K562 (cell line): ENCODE data around the gene GALNS. TPM values are rescaled to one million over a fixed set of nuclear protein-coding genes. Genes with fewer than 3 reads are reported as not detected.

Experiments used
- ATF7 ChIP-seq: fragments of 450-650 bp; IDR thresholded peaks from 2 replicates; pipeline ENCODE4 v1.7.1; 2014; ENCODE audit warnings: mild to moderate bottlenecking, moderate library complexity
- BRD9 ChIP-seq: fragments of 450-650 bp; IDR thresholded peaks from 2 replicates; pipeline ENCODE4 v1.6.1; 2018; ENCODE audit warnings: low read depth; ENCODE audit not compliant: partially characterized antibody
- KDM5B ChIP-seq: fragments of 200-600 bp; sonication (generic); IDR thresholded peaks from 2 replicates; pipeline ENCODE4 v1.6.1; 2012; ENCODE audit warnings: low read depth, mild to moderate bottlenecking, moderate library complexity, low read length, control low read depth, inconsistent platforms; ENCODE audit not compliant: insufficient replicate concordance
- NFIX ChIP-seq: fragments of 250-450 bp; sonication (Bioruptor Pico); IDR thresholded peaks from 2 replicates; pipeline ENCODE4 v1.4.0; 2020; ENCODE audit warnings: low read depth, mild to moderate bottlenecking, moderate library complexity
- RAD21 ChIP-seq, 2 experiments: fragments of 250-450 bp in 1 of 2; fragments of 450-650 bp in 1 of 2; sonication (Bioruptor Pico) in 1 of 2; formaldehyde crosslinking in 1 of 2; IDR thresholded peaks in 1 of 2; conservative IDR thresholded peaks in 1 of 2; 2 replicates each; pipeline versions ENCODE4 v1.4.0 to v1.8.0; 2020 to 2022; ENCODE audit warnings: mild to moderate bottlenecking in 2 of 2, moderate library complexity in 1 of 2
- SAFB2 ChIP-seq: fragments of 200-400 bp; formaldehyde crosslinking; IDR thresholded peaks from 2 replicates; pipeline ENCODE4 v1.6.1; 2018; ENCODE audit warnings: borderline replicate concordance, low read length, low read depth, moderate library complexity; ENCODE audit not compliant: severe bottlenecking
- ZNF24 ChIP-seq: fragments of 450-650 bp; IDR thresholded peaks from 2 replicates; pipeline ENCODE4 v1.6.1; 2016
- ZNF347 ChIP-seq: fragments of 450-650 bp; formaldehyde crosslinking; IDR thresholded peaks from 2 replicates; pipeline ENCODE4 v1.4.0; 2020; ENCODE audit warnings: low read depth, mild to moderate bottlenecking, moderate library complexity
- ZNF384 ChIP-seq: IDR thresholded peaks from 2 replicates; pipeline ENCODE4 v1.6.1; 2012; ENCODE audit warnings: low read depth, low read length, improper control_type of control experiment
- polyA plus RNA-seq, 8 experiments: library from polyadenylated mRNA; depleted of rRNA in 4 of 8; stranded (reverse) in 5 of 8; unstranded in 3 of 8; fragments of >200 nt; fragmentation: Nextera tagmentation in 2 of 8; fragmentation: Illumina TruSeq in 1 of 8; extraction: Ambion mirVana in 2 of 8; extraction: Trizol in 1 of 8; gene quantifications; 2 replicates each; pipeline versions ENCODE4 v1.2.1 to v1.2.3, GENCODE V29; 2011 to 2014; ENCODE audit warnings: inconsistent platforms in 1 of 8, missing spikeins in 1 of 8
- total RNA-seq, 7 experiments: library from RNA; depleted of rRNA in 6 of 7; stranded (reverse); fragments of >200 nt in 6 of 7; fragmentation: Illumina TruSeq in 2 of 7; extraction: Trizol in 2 of 7; gene quantifications; 2 replicates each; pipeline versions ENCODE4 v1.2.1 to v1.2.3, GENCODE V29; 2011 to 2021; ENCODE audit warnings: low replicate concordance in 1 of 7
- TF ChIP-seq, protein P1 (sequence below): sonication (generic); formaldehyde crosslinking; IDR thresholded peaks from 2 replicates; pipeline ENCODE4 v1.8.0; 2022; ENCODE audit warnings: mild to moderate bottlenecking, low read depth, missing genetic modification reagents
- TF ChIP-seq, protein P2 (sequence below): fragments of 450-650 bp; formaldehyde crosslinking; IDR thresholded peaks from 2 replicates; pipeline ENCODE4 v1.4.0; 2020; ENCODE audit warnings: mild to moderate bottlenecking, moderate library complexity
- TF ChIP-seq, protein P3 (sequence below), 2 experiments: IDR thresholded peaks in 1 of 2; conservative IDR thresholded peaks in 1 of 2; 2 replicates each; pipeline ENCODE4 v1.6.1; 2016; ENCODE audit warnings: low read depth in 2 of 2, mild to moderate bottlenecking in 1 of 2, missing compliant biosample characterization in 1 of 2, missing genetic modification characterization in 1 of 2, moderate library complexity in 1 of 2
- TF ChIP-seq, protein P4 (sequence below): sonication (generic); formaldehyde crosslinking; IDR thresholded peaks from 2 replicates; pipeline ENCODE4 v1.8.1; 2023; ENCODE audit warnings: mild to moderate bottlenecking, missing genetic modification reagents
- TF ChIP-seq, protein P5 (sequence below): fragments of 450-650 bp; formaldehyde crosslinking; IDR thresholded peaks from 2 replicates; pipeline ENCODE4 v1.4.0; 2020; ENCODE audit warnings: mild to moderate bottlenecking, moderate library complexity

Gene GALNS
- total and polyA plus RNA-seq, 9 of the 15 experiments (the other 6 are each of a cell fraction or from before 2014, with no cell fraction given) = 0.38 to 13.2 (median 4.3) TPM

DNA sequence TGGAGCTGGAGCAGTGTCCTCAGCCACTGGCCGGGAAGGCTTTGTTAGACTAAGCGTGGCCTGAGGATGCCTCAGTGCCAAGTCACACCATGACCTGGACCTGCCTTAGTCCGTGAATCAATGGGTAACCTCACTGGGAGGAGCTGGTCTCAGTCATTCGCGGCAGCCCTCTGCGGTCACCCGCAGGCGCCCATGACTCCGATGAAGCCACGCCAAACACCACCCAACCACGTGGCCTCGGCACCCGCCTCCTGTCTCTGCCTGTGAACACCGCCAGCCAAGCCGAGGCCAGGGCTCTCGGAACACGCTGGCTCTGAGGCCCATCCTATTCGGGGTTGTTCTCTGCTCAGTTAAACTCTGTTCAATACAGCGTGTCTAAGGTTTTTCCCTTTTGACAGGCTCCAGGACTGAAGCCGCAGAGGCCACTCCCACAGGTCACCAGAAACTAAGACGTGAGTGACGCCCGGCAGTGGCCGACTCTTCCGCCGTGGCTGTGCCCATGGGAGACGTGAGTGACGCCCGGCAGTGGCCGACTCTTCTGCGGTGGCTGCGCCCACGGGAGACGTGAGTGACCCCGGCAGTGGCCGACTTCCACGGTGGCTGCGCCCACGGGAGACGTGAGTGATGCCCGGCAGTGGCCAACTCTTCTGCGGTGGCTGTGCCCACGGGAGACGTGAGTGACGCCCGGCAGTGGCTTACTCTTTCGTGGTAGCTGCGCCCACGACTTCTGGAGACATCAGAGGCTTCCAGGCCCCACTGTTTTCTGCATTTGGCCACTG, 26.6 kb upstream of the GALNS start (continued):
- TF ChIP-seq ZNF384 (no peak), ZNF24 (no peak), KDM5B (no peak), NFIX (no peak), RAD21 (CRISPR knock-in tag; conservative IDR thresholded peaks at IDR 0.05 in 1 of 2, IDR thresholded peaks at IDR 0.05 in 1 of 2) (no peak), SAFB2 (no peak), BRD9 (no peak), ATF7 (no peak), ZNF347 (CRISPR knock-in tag) (no peak)
- TF ChIP-seq, protein P1, sequence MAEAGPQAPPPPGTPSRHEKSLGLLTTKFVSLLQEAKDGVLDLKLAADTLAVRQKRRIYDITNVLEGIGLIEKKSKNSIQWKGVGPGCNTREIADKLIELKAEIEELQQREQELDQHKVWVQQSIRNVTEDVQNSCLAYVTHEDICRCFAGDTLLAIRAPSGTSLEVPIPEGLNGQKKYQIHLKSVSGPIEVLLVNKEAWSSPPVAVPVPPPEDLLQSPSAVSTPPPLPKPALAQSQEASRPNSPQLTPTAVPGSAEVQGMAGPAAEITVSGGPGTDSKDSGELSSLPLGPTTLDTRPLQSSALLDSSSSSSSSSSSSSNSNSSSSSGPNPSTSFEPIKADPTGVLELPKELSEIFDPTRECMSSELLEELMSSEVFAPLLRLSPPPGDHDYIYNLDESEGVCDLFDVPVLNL (CRISPR knock-in tag) = no peak
- TF ChIP-seq, protein P2, sequence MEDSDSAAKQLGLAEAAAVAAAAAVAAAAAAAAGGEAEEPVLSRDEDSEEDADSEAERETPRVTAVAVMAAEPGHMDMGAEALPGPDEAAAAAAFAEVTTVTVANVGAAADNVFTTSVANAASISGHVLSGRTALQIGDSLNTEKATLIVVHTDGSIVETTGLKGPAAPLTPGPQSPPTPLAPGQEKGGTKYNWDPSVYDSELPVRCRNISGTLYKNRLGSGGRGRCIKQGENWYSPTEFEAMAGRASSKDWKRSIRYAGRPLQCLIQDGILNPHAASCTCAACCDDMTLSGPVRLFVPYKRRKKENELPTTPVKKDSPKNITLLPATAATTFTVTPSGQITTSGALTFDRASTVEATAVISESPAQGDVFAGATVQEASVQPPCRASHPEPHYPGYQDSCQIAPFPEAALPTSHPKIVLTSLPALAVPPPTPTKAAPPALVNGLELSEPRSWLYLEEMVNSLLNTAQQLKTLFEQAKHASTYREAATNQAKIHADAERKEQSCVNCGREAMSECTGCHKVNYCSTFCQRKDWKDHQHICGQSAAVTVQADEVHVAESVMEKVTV (CRISPR knock-in tag) = no peak
- TF ChIP-seq, protein P3, sequence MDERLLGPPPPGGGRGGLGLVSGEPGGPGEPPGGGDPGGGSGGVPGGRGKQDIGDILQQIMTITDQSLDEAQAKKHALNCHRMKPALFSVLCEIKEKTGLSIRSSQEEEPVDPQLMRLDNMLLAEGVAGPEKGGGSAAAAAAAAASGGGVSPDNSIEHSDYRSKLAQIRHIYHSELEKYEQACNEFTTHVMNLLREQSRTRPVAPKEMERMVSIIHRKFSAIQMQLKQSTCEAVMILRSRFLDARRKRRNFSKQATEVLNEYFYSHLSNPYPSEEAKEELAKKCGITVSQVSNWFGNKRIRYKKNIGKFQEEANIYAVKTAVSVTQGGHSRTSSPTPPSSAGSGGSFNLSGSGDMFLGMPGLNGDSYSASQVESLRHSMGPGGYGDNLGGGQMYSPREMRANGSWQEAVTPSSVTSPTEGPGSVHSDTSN (CRISPR knock-in tag; IDR thresholded peaks at IDR 0.05; ENCODE audit: low read depth) = no peak
- TF ChIP-seq, protein P3 (tag; conservative IDR thresholded peaks at IDR 0.05; ENCODE audit: low read depth) = no peak
- TF ChIP-seq, protein P4, sequence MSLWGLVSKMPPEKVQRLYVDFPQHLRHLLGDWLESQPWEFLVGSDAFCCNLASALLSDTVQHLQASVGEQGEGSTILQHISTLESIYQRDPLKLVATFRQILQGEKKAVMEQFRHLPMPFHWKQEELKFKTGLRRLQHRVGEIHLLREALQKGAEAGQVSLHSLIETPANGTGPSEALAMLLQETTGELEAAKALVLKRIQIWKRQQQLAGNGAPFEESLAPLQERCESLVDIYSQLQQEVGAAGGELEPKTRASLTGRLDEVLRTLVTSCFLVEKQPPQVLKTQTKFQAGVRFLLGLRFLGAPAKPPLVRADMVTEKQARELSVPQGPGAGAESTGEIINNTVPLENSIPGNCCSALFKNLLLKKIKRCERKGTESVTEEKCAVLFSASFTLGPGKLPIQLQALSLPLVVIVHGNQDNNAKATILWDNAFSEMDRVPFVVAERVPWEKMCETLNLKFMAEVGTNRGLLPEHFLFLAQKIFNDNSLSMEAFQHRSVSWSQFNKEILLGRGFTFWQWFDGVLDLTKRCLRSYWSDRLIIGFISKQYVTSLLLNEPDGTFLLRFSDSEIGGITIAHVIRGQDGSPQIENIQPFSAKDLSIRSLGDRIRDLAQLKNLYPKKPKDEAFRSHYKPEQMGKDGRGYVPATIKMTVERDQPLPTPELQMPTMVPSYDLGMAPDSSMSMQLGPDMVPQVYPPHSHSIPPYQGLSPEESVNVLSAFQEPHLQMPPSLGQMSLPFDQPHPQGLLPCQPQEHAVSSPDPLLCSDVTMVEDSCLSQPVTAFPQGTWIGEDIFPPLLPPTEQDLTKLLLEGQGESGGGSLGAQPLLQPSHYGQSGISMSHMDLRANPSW (CRISPR knock-in tag) = no peak
- TF ChIP-seq, protein P5, sequence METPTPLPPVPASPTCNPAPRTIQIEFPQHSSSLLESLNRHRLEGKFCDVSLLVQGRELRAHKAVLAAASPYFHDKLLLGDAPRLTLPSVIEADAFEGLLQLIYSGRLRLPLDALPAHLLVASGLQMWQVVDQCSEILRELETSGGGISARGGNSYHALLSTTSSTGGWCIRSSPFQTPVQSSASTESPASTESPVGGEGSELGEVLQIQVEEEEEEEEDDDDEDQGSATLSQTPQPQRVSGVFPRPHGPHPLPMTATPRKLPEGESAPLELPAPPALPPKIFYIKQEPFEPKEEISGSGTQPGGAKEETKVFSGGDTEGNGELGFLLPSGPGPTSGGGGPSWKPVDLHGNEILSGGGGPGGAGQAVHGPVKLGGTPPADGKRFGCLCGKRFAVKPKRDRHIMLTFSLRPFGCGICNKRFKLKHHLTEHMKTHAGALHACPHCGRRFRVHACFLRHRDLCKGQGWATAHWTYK (CRISPR knock-in tag) = peak; percentile 29; the same call in 1 of the 2 replicates
